Ovary (tissue), 3 donors: Measurements from ENCODE around the gene GPX2.

Source experiments
- EP300 ChIP-seq: sonication (generic); formaldehyde crosslinking; IDR thresholded peaks from one replicate; pipeline ENCODE4 v1.6.1; 2017; ENCODE audit warnings: antibody characterized with exemption
- POLR2A ChIP-seq: fragments of 450-650 bp; IDR thresholded peaks from one replicate; pipeline ENCODE4 v1.6.1; 2017; ENCODE audit warnings: antibody characterized with exemption, mild to moderate bottlenecking, moderate library complexity
- TF ChIP-seq, protein P1 (sequence below), 3 donors: fragments of 450-650 bp in 2 of 3; fragments of 200-600 bp in 1 of 3; IDR thresholded peaks; one replicate each; pipeline versions ENCODE4 v1.5.1 to v1.8.0; 2016 to 2022; ENCODE audit warnings: antibody characterized with exemption in 3 of 3, mild to moderate bottlenecking in 1 of 3
- donor health status: DM: no; HTN: no; CAD: no.

DNA sequence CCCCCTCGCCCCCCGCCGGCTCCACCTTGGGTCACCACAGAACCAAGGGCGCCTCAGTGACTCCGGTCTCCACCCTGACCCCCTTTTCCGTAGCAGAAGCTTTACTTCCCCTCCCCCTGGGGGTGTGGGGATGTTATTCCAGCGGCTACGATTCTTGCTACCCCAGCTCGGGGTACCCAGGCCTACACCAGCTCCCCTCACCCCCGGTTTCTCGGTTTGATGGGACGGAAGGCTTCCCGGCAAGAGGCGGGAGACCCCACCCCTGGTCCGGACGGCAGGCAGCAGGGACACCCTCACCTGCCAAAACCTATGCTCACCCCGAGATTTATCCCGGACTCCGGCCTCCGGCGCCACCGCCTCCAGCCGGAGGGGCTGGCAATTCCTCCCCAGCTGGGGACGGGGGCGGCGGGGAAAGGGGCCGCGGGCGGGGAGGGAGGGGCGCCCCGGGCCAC lies 29.0 kb upstream of the GPX2 start:
- TF ChIP-seq, protein P1, sequence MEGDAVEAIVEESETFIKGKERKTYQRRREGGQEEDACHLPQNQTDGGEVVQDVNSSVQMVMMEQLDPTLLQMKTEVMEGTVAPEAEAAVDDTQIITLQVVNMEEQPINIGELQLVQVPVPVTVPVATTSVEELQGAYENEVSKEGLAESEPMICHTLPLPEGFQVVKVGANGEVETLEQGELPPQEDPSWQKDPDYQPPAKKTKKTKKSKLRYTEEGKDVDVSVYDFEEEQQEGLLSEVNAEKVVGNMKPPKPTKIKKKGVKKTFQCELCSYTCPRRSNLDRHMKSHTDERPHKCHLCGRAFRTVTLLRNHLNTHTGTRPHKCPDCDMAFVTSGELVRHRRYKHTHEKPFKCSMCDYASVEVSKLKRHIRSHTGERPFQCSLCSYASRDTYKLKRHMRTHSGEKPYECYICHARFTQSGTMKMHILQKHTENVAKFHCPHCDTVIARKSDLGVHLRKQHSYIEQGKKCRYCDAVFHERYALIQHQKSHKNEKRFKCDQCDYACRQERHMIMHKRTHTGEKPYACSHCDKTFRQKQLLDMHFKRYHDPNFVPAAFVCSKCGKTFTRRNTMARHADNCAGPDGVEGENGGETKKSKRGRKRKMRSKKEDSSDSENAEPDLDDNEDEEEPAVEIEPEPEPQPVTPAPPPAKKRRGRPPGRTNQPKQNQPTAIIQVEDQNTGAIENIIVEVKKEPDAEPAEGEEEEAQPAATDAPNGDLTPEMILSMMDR (IDR thresholded peaks at IDR 0.05), result no peak
- no peak for TF ChIP-seq POLR2A
- TF ChIP-seq EP300, result no peak
